OCI-LY3 (cell line): Measurements from ENCODE around the gene CD3G.

Source experiments
- CTCF ChIP-seq: fragments of 200-600, 300-600 bp; sonication (generic); IDR thresholded peaks from 2 replicates; pipeline ENCODE4 v1.5.1; 2014; ENCODE audit warnings: antibody characterized with exemption, low read length, low read depth
- EZH2phosphoT487 ChIP-seq: fragments of 200-600 bp; shearing (Covaris generic); IDR thresholded peaks from 2 replicates; pipeline ENCODE4 v1.6.1; 2018; ENCODE audit warnings: antibody characterized with exemption, mixed run types, low read depth

DNA sequence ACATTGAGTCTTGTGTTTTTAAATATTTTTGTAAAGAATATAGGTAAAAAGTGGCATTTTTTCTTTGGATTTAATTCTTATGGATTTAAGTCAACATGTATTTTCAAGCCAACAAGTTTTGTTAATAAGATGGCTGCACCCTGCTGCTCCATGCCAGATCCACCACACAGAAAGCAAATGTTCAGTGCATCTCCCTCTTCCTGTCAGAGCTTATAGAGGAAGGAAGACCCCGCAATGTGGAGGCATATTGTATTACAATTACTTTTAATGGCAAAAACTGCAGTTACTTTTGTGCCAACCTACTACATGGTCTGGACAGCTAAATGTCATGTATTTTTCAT lies 39.9 kb upstream of the CD3G start:
- TF ChIP-seq CTCF (no peak), EZH2phosphoT487 (no peak)
